ENCODE results near the gene IL27RA. TPM values are rescaled to one million over a fixed set of nuclear protein-coding genes. Genes with fewer than 3 reads are reported as not detected.

The IL27RA gene
- total RNA-seq, 2 donors from 2014 or later: 4.7 to 8.3 TPM

- Histone ChIP-seq H3K27me3 (replicated peaks; ENCODE audit: insufficient read depth) (no peaks in the 10 kb centered on the region), H3K4me3 (peak overlapping the region; percentile 82 to 89), H3K27ac (peak overlapping the region; percentile 84 to 92), H3K36me3 (peaks cover 0 to 4% of the 10 kb centered on the region in 2 donors), H3K4me1 (replicated peaks) (no peaks in the 10 kb centered on the region), H3K9me3 (no peaks in the 10 kb centered on the region)
- no peak for DNase-seq (ENCODE audit: low spot score)
- intact Hi-C loops (cut with DNase I): loop anchor here (2.0 kb wide), 1 partner anchor 25 kb away; the partner anchor contains the start of gene PRKACA
- TF ChIP-seq POLR2AphosphoS5 (IDR thresholded peaks at IDR 0.05) (no peak), POLR2A (IDR thresholded peaks at IDR 0.05) (no peak), CTCF (IDR thresholded peaks at IDR 0.05) (no peak)
- WGBS: 20% methylated on average over 15 of the region's 15 CpGs
Measured at GRCh38 chr19:14091813-14092462, 60.4 kb downstream of the IL27RA start.

- TF ChIP-seq POLR2A (IDR thresholded peaks at IDR 0.05) (no peak), CTCF (IDR thresholded peaks at IDR 0.05) (no peak), POLR2AphosphoS5 (IDR thresholded peaks at IDR 0.05) (no peak)
- Histone ChIP-seq H3K4me3 (no peak overlapping the region), H3K27ac (no peak overlapping the region), H3K4me1 (replicated peaks) (no peaks in the 10 kb centered on the region), H3K27me3 (replicated peaks; ENCODE audit: insufficient read depth) (no peaks in the 10 kb centered on the region), H3K36me3 (peaks cover 0 to 10% of the 10 kb centered on the region in 2 donors), H3K9me3 (no peaks in the 10 kb centered on the region)
- DNase-seq (ENCODE audit: low spot score): no peak
- intact Hi-C loops (cut with DNase I): no loop called here
- WGBS: 99% methylated on average over 9 of the region's 9 CpGs
Measured at GRCh38 chr19:14093117-14093823, 61.7 kb downstream of the IL27RA start.

- Histone ChIP-seq H3K27me3 (replicated peaks; ENCODE audit: insufficient read depth) (no peaks in the 10 kb centered on the region), H3K36me3 (peaks cover 0 to 10% of the 10 kb centered on the region in 2 donors), H3K4me1 (replicated peaks) (no peaks in the 10 kb centered on the region), H3K4me3 (no peak overlapping the region), H3K9me3 (no peaks in the 10 kb centered on the region), H3K27ac (no peak overlapping the region)
- no peak for DNase-seq (ENCODE audit: low spot score)
- no peak for TF ChIP-seq POLR2AphosphoS5 (IDR thresholded peaks at IDR 0.05)
- no peak for TF ChIP-seq CTCF (IDR thresholded peaks at IDR 0.05)
- TF ChIP-seq POLR2A (IDR thresholded peaks at IDR 0.05): no peak
- intact Hi-C loops (cut with DNase I): no loop called here
- WGBS: 93% methylated on average over 7 of the region's 7 CpGs
Measured at GRCh38 chr19:14094854-14095253, 63.3 kb downstream of the IL27RA start.

- no peaks in the 10 kb centered on the region for H3K27me3 ChIP-seq (replicated peaks; ENCODE audit: insufficient read depth)
- no peak overlapping the region for H3K4me3 ChIP-seq
- no peaks in the 10 kb centered on the region for H3K4me1 ChIP-seq (replicated peaks)
- H3K27ac ChIP-seq: no peak overlapping the region
- intact Hi-C loops (cut with DNase I): no loop called here
- H3K9me3 ChIP-seq: no peaks in the 10 kb centered on the region
- peaks cover 0 to 10% of the 10 kb centered on the region in 2 donors for H3K36me3 ChIP-seq
- no peak for TF ChIP-seq POLR2AphosphoS5 (IDR thresholded peaks at IDR 0.05)
- TF ChIP-seq POLR2A (IDR thresholded peaks at IDR 0.05): no peak
- TF ChIP-seq CTCF (IDR thresholded peaks at IDR 0.05): no peak
- DNase-seq (ENCODE audit: low spot score): no peak
- WGBS: 95% methylated on average over 11 of the region's 11 CpGs
Measured at GRCh38 chr19:14096272-14096992, 64.9 kb downstream of the IL27RA start.

Measured in prostate gland (tissue), 2 donors.